ENCODE results near the gene HSPB6. TPM values are rescaled to one million over a fixed set of nuclear protein-coding genes. Genes with fewer than 3 reads are reported as not detected.

HSPB6 gene
- total and polyA plus RNA-seq, 2 donors from 2014 or later = 53.1 to 64.3 TPM

DNA sequence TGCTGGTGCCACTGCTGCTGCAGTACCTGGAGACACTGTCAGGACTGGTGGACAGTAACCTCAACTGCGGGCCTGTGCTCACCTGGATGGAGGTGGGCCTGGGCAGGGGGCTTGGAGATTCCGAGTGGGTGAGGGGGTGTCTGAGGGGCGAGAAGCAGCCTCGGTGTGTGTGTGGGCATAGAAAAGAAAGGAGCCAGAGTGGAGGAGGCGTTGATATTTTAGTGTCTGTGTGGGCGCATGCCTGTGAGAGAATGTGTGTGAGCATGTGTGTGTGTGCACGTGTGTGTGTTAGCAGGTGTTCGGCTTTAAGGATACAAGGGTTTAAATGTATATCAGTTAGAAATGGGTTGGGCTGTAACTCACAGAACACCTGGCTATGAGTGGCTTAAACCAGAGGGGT lies 22.2 kb upstream of the HSPB6 start:
- no peak overlapping the region for H3K27ac ChIP-seq (ENCODE audit: low read depth in 2 of 2, low read length in 2 of 2)
- H3K9me3 ChIP-seq (ENCODE audit: control insufficient read depth in 2 of 3, insufficient read depth in 1 of 3, low read length in 3 of 3) = no peaks in the 10 kb centered on the region
- H3K27me3 ChIP-seq (ENCODE audit: control insufficient read depth, insufficient read depth, low read length) = no peaks in the 10 kb centered on the region
- intact Hi-C loops (cut with DNase I) = no loop called here
- no peak for FAIRE-seq
- TF ChIP-seq, protein P1, sequence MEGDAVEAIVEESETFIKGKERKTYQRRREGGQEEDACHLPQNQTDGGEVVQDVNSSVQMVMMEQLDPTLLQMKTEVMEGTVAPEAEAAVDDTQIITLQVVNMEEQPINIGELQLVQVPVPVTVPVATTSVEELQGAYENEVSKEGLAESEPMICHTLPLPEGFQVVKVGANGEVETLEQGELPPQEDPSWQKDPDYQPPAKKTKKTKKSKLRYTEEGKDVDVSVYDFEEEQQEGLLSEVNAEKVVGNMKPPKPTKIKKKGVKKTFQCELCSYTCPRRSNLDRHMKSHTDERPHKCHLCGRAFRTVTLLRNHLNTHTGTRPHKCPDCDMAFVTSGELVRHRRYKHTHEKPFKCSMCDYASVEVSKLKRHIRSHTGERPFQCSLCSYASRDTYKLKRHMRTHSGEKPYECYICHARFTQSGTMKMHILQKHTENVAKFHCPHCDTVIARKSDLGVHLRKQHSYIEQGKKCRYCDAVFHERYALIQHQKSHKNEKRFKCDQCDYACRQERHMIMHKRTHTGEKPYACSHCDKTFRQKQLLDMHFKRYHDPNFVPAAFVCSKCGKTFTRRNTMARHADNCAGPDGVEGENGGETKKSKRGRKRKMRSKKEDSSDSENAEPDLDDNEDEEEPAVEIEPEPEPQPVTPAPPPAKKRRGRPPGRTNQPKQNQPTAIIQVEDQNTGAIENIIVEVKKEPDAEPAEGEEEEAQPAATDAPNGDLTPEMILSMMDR (IDR thresholded peaks at IDR 0.05; ENCODE audit: borderline replicate concordance, extremely low read depth, insufficient read depth) = no peak
- H3K4me1 ChIP-seq (ENCODE audit: control insufficient read depth in 2 of 3, insufficient read depth in 2 of 3, low read depth in 1 of 3, low read length in 3 of 3) = peaks cover 0 to 4% (median 3%) of the 10 kb centered on the region in 3 donors
- no peak for DNase-seq
- no peaks in the 10 kb centered on the region for H3K36me3 ChIP-seq (ENCODE audit: control insufficient read depth in 2 of 3, insufficient read depth in 3 of 3, low read length in 3 of 3)
- H3K4me3 ChIP-seq (ENCODE audit: low read length in 3 of 3) = no peak overlapping the region
- no peak overlapping the region for H3K9ac ChIP-seq (ENCODE audit: low read length in 3 of 3)

DNA sequence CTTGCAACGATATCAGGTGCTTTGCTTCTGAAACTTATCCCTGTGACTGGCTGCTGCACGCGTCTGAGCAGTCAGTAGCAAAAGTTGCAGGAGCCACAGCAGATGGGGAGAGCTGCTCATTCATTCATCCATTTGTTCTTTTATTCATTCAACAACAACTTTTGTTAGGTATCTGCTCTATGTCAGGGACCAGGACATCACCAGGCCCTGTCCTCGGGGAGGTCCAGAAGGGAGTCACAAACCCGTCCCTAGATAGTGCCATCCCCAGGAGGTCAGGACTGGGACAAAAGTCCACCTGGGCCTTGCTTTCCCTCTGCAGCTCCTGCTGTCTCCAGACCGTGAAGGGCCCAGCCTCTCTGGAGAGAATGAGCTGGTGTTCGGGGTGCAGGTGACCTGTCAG lies 21.1 kb upstream of the HSPB6 start:
- H3K27me3 ChIP-seq (ENCODE audit: control insufficient read depth, insufficient read depth, low read length) = no peaks in the 10 kb centered on the region
- H3K9ac ChIP-seq (ENCODE audit: low read length in 3 of 3) = no peak overlapping the region
- intact Hi-C loops (cut with DNase I) = no loop called here
- H3K9me3 ChIP-seq (ENCODE audit: control insufficient read depth in 2 of 3, insufficient read depth in 1 of 3, low read length in 3 of 3) = no peaks in the 10 kb centered on the region
- TF ChIP-seq, protein P1 (IDR thresholded peaks at IDR 0.05; ENCODE audit: borderline replicate concordance, extremely low read depth, insufficient read depth) = no peak
- DNase-seq = no peak
- no peak for FAIRE-seq
- H3K4me1 ChIP-seq (ENCODE audit: control insufficient read depth in 2 of 3, insufficient read depth in 2 of 3, low read depth in 1 of 3, low read length in 3 of 3) = peaks cover 0 to 4% (median 3%) of the 10 kb centered on the region in 3 donors
- no peaks in the 10 kb centered on the region for H3K36me3 ChIP-seq (ENCODE audit: control insufficient read depth in 2 of 3, insufficient read depth in 3 of 3, low read length in 3 of 3)
- H3K4me3 ChIP-seq (ENCODE audit: low read length in 3 of 3) = no peak overlapping the region
- H3K27ac ChIP-seq (ENCODE audit: low read depth in 2 of 2, low read length in 2 of 2) = no peak overlapping the region

DNA sequence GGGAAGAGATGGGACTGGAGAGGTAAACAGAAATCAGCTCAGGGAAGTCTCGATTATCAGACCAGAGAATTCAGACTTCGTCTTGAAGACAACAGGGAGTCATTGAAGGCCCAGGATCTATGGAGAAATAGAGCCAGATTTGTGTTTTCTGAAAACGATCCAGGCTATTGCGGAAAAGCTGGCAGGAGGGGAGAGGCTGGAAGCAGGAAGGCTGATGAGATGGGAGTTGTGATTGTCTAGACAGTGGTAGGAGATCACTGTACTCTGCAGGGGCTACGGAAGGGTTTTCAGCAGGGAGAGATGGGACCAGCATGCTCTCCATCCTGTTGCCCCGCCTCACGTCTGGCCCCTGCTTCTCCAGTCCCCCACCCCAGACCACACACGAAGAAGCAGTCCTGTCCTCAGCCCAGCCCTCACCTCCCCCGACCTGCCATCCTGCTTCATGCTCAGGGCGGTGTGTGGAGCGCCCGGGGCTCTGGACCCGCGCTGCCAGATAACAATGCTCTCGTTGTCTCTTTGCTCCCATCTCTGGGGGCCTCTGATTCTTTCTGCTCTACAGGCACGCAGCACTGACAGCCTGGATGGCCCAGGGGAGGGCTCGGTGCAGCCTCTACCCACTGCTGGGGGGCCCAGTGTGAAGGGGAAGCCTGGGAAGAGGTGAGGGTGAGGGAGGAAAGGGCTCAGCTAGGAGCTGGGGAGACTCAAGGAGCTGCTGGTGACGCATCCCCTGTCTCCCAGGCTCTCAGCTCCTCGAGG lies 20.4 kb upstream of the HSPB6 start:
- no peaks in the 10 kb centered on the region for H3K27me3 ChIP-seq (ENCODE audit: control insufficient read depth, insufficient read depth, low read length)
- DNase-seq = no peak
- H3K9ac ChIP-seq (ENCODE audit: low read length in 3 of 3) = no peak overlapping the region
- H3K4me3 ChIP-seq (ENCODE audit: low read length in 3 of 3) = no peak overlapping the region
- no peak for FAIRE-seq
- H3K36me3 ChIP-seq (ENCODE audit: control insufficient read depth in 2 of 3, insufficient read depth in 3 of 3, low read length in 3 of 3) = no peaks in the 10 kb centered on the region
- no peaks in the 10 kb centered on the region for H3K9me3 ChIP-seq (ENCODE audit: control insufficient read depth in 2 of 3, insufficient read depth in 1 of 3, low read length in 3 of 3)
- intact Hi-C loops (cut with DNase I) = no loop called here
- H3K27ac ChIP-seq (ENCODE audit: low read depth in 2 of 2, low read length in 2 of 2) = no peak overlapping the region
- TF ChIP-seq, protein P1 (IDR thresholded peaks at IDR 0.05; ENCODE audit: borderline replicate concordance, extremely low read depth, insufficient read depth) = no peak
- peaks cover 0 to 4% (median 3%) of the 10 kb centered on the region in 3 donors for H3K4me1 ChIP-seq (ENCODE audit: control insufficient read depth in 2 of 3, insufficient read depth in 2 of 3, low read depth in 1 of 3, low read length in 3 of 3)

Measured in kidney (tissue), 14 donors.